PC-9 (cell line): ENCODE data around the gene COPZ2. TPM values are rescaled to one million over a fixed set of nuclear protein-coding genes. Genes with fewer than 3 reads are reported as not detected.

Experiments used
- BruUV-seq: library from RNA; stranded (reverse); fragments of 400-500 nt; replicated peaks from 2 replicates; lab custom pipeline; 2021; lab: Mats Ljungman, UMichigan
- CTCF ChIA-PET: fragments of 300-600 bp; sonication (Branson Sonifier 250); formaldehyde crosslinking; loops from one replicate; lab custom pipeline; 2022; ENCODE audit warnings: antibody characterized with exemption; lab: Charles Lee
- POLR2A ChIA-PET: fragments of 300-600 bp; sonication (Branson Sonifier 250); formaldehyde crosslinking; loops from one replicate; lab custom pipeline; 2022; ENCODE audit warnings: antibody characterized with exemption; ENCODE audit not compliant: unreplicated experiment; lab: Charles Lee
- DNase-seq, 2 experiments: peaks; one replicate each; pipeline versions ENCODE4 v3.0.0 to v3.0.0-alpha.2; 2015 to 2022; ENCODE audit warnings: mixed read lengths in 1 of 2
- H2AFZ ChIP-seq: fragments of 200-600 bp; sonication (generic); 2 replicates; pipeline ENCODE4 v1.8.1; 2017; ENCODE audit warnings: antibody characterized with exemption
- H3F3A ChIP-seq: fragments of 200-600 bp; sonication (generic); 2 replicates; pipeline ENCODE4 v1.8.1; 2017; ENCODE audit warnings: antibody characterized with exemption, mild to moderate bottlenecking, low read depth; ENCODE audit not compliant: insufficient read depth
- H3K27ac ChIP-seq: fragments of 200-600 bp; sonication (generic); 2 replicates; pipeline ENCODE4 v1.6.1; 2016; ENCODE audit warnings: mixed run types
- H3K27me3 ChIP-seq: fragments of 200-600 bp; sonication (generic); 2 replicates; pipeline ENCODE4 v1.6.1; 2016; ENCODE audit warnings: low read depth, mixed run types; ENCODE audit not compliant: insufficient read depth
- H3K36me3 ChIP-seq: fragments of 200-600 bp; sonication (generic); 2 replicates; pipeline ENCODE4 v1.6.1; 2016; ENCODE audit warnings: low read depth, mixed run types
- H3K4me1 ChIP-seq: fragments of 200-600 bp; sonication (generic); replicated peaks from 2 replicates; pipeline ENCODE4 v1.6.1; 2016; ENCODE audit warnings: mixed run types; ENCODE audit not compliant: insufficient read depth
- H3K4me2 ChIP-seq: fragments of 200-600 bp; sonication (generic); 2 replicates; pipeline ENCODE4 v1.6.1; 2017; ENCODE audit warnings: mixed run types
- H3K4me3 ChIP-seq: fragments of 200-600 bp; sonication (generic); 2 replicates; pipeline ENCODE4 v1.6.1; 2016; ENCODE audit warnings: mixed run types
- H3K79me2 ChIP-seq: fragments of 200-600 bp; sonication (generic); 2 replicates; pipeline ENCODE4 v1.6.1; 2017; ENCODE audit warnings: low read depth, mixed run types
- H3K9me2 ChIP-seq: fragments of 200-600 bp; sonication (generic); 2 replicates; pipeline ENCODE4 v1.8.1; 2017; ENCODE audit warnings: mild to moderate bottlenecking; ENCODE audit not compliant: insufficient read depth
- H3K9me3 ChIP-seq: fragments of 200-600 bp; sonication (generic); 2 replicates; pipeline ENCODE4 v1.8.1; 2016; ENCODE audit warnings: low read depth; ENCODE audit not compliant: insufficient read depth
- H4K20me1 ChIP-seq: fragments of 200-600 bp; sonication (generic); 2 replicates; pipeline ENCODE4 v1.8.1; 2017; ENCODE audit not compliant: insufficient read depth
- CTCF ChIP-seq: fragments of 200-600 bp; sonication (generic); conservative IDR thresholded peaks from 2 replicates; pipeline ENCODE4 v1.6.1; 2017; ENCODE audit warnings: mixed run types, antibody characterized with exemption, mild to moderate bottlenecking, moderate library complexity
- EZH2 ChIP-seq: fragments of 200-600 bp; sonication (generic); IDR thresholded peaks from 2 replicates; pipeline ENCODE4 v1.8.0; 2017; ENCODE audit warnings: antibody characterized with exemption, low read depth
- intact Hi-C: fragments of 100-400 bp; cut with micrococcal nuclease; formaldehyde crosslinking; loops from one replicate; pipeline ENCODE4 v1.10.0; 2022; ENCODE audit not compliant: unreplicated experiment
- total RNA-seq: library from RNA; stranded (reverse); gene quantifications from 2 replicates; pipeline ENCODE4 v1.2.3, GENCODE V29; 2021

COPZ2 gene
- total RNA-seq, 1 experiment from 2014 or later, result 2.6 TPM

- peaks cover 26% of the 10 kb centered on the region; the same call in 1 of the 2 replicates for H3K36me3 ChIP-seq
- no peak overlapping the region for H3K4me2 ChIP-seq
- no peak overlapping the region for H3K4me3 ChIP-seq
- no peaks in the 10 kb centered on the region for H3K9me2 ChIP-seq
- BruUV-seq, result no TSS peak
- intact Hi-C loops, result no loop called here
- H3K4me1 ChIP-seq, result no peaks in the 10 kb centered on the region; the same call in 1 of the 2 replicates
- no peaks in the 10 kb centered on the region; the same call in 1 of the 2 replicates for H4K20me1 ChIP-seq
- no peak for DNase-seq
- no peak overlapping the region for H2AFZ ChIP-seq
- H3K79me2 ChIP-seq, result no peaks in the 10 kb centered on the region
- ChIA-PET POLR2A (no interaction called here), CTCF (interaction anchor here (0.6 kb wide), 1 partner anchor 106 kb away, joined by 3 read pairs; no protein-coding TSS in a partner anchor)
- no peaks in the 10 kb centered on the region for H3K9me3 ChIP-seq
- no peak overlapping the region for H3K27ac ChIP-seq
- no peaks in the 10 kb centered on the region for H3K27me3 ChIP-seq
- TF ChIP-seq CTCF (no peak), EZH2 (no peak)
- peaks cover 43% of the 10 kb centered on the region for H3F3A ChIP-seq
Measured at GRCh38 chr17:48064638-48065037, 27.0 kb upstream of the COPZ2 start.

- Histone ChIP-seq H3K4me1 (no peaks in the 10 kb centered on the region), H3K27me3 (no peaks in the 10 kb centered on the region), H3K79me2 (no peaks in the 10 kb centered on the region), H3K36me3 (peaks cover 37% of the 10 kb centered on the region), H3K9me2 (no peaks in the 10 kb centered on the region), H3K9me3 (no peaks in the 10 kb centered on the region), H3F3A (peaks cover 33% of the 10 kb centered on the region), H3K27ac (no peak overlapping the region), H4K20me1 (no peaks in the 10 kb centered on the region), H2AFZ (no peak overlapping the region), H3K4me2 (no peak overlapping the region), H3K4me3 (no peak overlapping the region)
- no TSS peak for BruUV-seq
- DNase-seq, result no peak
- CTCF ChIA-PET, result no interaction called here
- POLR2A ChIA-PET, result no interaction called here
- intact Hi-C loops, result no loop called here
- no peak for TF ChIP-seq EZH2
- no peak for TF ChIP-seq CTCF
Measured at GRCh38 chr17:48062273-48062672, 24.7 kb upstream of the COPZ2 start.

- Histone ChIP-seq H3K9me3 (no peaks in the 10 kb centered on the region), H3K36me3 (peaks cover 49% of the 10 kb centered on the region), H3K4me1 (peaks cover 11% of the 10 kb centered on the region), H3K27me3 (no peaks in the 10 kb centered on the region), H3K27ac (no peak overlapping the region), H3K9me2 (no peaks in the 10 kb centered on the region), H3K4me2 (no peak overlapping the region), H3F3A (peaks cover 36% of the 10 kb centered on the region), H3K79me2 (peaks cover 7% of the 10 kb centered on the region; the same call in 1 of the 2 replicates), H3K4me3 (no peak overlapping the region), H4K20me1 (no peaks in the 10 kb centered on the region), H2AFZ (no peak overlapping the region)
- POLR2A ChIA-PET, result interaction anchor here (0.6 kb wide), 1 partner anchor 36 kb away, joined by 5 read pairs; no protein-coding TSS in a partner anchor
- no TSS peak for BruUV-seq
- CTCF ChIA-PET, result interaction anchor here (0.6 kb wide), 1 partner anchor 19 kb away, joined by 17 read pairs; no protein-coding TSS in a partner anchor
- DNase-seq, result no peak
- intact Hi-C loops, result no loop called here
- TF ChIP-seq EZH2 (no peak), CTCF (no peak)
Measured at GRCh38 chr17:48060249-48060648, 22.7 kb upstream of the COPZ2 start.
